MM.1S (cell line): ENCODE results near the gene WDR62.

Experiments used
- EZH2 ChIP-seq: fragments of 300-600 bp; sonication (generic); optimal IDR thresholded peaks from 2 replicates; pipeline ENCODE3; 2017; ENCODE audit warnings: low read depth, mild to moderate bottlenecking, antibody characterized with exemption, low read length, mixed read lengths
- EZH2phosphoT487 ChIP-seq: fragments of 300-600 bp; sonication (generic); IDR thresholded peaks from 2 replicates; pipeline ENCODE4 v1.6.1; 2018; ENCODE audit warnings: antibody characterized with exemption, low read length
- TF ChIP-seq, protein P1 (sequence below): fragments of 300-600 bp; sonication (generic); IDR thresholded peaks from 2 replicates; pipeline ENCODE4 v1.5.1; 2016; ENCODE audit warnings: antibody characterized with exemption, low read length, mixed read lengths

DNA sequence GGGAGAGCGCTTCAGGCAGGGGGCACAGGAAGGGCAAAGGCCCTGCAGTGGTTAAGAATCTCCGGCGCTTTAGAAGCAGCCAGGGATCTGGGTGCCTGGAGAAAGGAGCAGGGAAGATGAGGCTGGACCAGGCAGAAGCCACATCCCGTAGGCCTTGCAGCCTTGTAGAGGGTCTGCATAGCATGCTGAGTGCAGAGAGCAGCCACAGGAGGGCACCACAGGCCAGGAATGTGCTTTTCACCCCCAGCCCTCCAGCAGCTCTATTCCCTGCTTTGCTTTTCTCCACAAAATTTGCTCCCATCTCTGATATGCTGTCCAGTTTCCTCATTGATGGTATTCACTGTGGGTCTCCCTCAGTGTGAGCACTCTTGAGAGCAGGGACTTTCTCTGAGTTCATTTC lies 5.7 kb downstream of the WDR62 start:
- TF ChIP-seq, protein P1, sequence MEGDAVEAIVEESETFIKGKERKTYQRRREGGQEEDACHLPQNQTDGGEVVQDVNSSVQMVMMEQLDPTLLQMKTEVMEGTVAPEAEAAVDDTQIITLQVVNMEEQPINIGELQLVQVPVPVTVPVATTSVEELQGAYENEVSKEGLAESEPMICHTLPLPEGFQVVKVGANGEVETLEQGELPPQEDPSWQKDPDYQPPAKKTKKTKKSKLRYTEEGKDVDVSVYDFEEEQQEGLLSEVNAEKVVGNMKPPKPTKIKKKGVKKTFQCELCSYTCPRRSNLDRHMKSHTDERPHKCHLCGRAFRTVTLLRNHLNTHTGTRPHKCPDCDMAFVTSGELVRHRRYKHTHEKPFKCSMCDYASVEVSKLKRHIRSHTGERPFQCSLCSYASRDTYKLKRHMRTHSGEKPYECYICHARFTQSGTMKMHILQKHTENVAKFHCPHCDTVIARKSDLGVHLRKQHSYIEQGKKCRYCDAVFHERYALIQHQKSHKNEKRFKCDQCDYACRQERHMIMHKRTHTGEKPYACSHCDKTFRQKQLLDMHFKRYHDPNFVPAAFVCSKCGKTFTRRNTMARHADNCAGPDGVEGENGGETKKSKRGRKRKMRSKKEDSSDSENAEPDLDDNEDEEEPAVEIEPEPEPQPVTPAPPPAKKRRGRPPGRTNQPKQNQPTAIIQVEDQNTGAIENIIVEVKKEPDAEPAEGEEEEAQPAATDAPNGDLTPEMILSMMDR, result peak; percentile 32
- TF ChIP-seq EZH2, result no peak
- no peak for TF ChIP-seq EZH2phosphoT487
